IPS-NIHi7 (cell line): ENCODE results near the gene CELA2B.
"Not testable (repeated sequence)": the region's sequence is repeated elsewhere in the genome, so short reads cannot be mapped to it uniquely, and the experiment has no call there.

Source experiments
- DNase-seq: peaks from one replicate; pipeline ENCODE4 v3.0.0; 2012; ENCODE audit warnings: mixed read lengths; ENCODE audit errors: extremely low spot score

CELA2B gene

DNA sequence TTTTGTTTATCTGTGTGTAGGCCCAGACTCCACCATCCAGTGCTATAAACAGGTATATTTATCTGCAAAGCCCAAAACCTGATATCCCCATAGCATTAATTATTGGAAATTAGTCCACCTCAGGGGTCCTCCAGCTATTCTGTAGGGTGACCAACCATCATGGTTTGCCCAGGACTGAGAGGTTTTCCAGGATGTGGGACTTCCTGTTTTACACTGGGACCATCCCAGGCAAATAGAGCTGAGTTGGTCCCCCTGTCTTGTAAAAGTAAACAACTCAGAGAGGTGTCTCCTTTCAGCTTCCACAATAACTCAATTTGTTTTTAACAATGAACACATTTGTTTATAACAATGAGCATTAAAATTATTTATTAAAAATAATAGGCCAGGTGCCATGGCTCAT, 7.8 kb upstream of the CELA2B start:
- DNase-seq = no peak

DNA sequence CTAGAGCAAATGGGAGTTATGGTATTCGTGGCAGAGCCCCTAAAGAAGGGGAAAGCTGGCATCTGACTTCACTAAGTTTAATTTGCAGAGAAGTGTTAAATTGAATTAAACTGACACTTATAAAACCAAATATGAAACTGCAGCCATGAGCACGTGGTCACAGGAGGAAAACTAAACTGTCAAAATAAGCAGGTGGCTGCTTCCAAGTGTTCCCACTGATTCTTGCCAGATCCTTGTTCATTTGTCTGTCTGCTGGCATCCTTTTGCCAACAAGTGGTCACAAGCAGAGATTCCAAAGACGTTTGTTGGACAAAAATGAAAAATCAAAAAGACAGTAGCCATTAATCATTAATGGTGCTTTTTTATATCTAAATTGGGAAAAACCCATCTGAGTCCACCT, 6.5 kb upstream of the CELA2B start:
- no peak for DNase-seq

- DNase-seq = not testable (repeated sequence)
Observed at GRCh38 chr1:15469821-15470448, 6.0 kb upstream of the CELA2B start.

GRCh38 chr1:15471067-15471466, 4.8 kb upstream of the CELA2B start:
- not testable (repeated sequence) for DNase-seq

DNA sequence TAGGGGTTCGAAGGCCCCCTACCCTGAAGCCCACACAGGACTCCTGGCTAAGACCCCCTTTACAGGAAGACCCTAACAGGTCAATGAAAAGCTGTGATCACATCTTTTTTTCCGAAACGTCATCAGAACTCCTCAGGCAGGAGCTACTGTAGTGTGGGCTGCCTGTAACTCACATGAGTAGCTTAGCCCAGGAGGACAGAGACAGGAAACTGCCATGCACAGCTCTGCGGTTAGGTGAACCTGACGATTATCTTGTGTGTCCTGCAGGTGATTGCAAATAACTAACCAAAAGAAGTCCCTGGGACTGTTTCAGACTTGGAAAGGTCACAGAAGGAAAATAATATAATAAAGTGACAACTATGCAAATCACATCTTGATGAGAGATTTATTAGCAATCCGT, 4.2 kb upstream of the CELA2B start:
- DNase-seq = not testable (repeated sequence)

GRCh38 chr1:15472587-15472986, 3.3 kb upstream of the CELA2B start:
- DNase-seq = peak; percentile 35

GRCh38 chr1:15476927-15477326, 1.0 kb downstream of the CELA2B start:
- DNase-seq = no peak

GRCh38 chr1:15477646-15478212, 1.8 kb downstream of the CELA2B start:
- DNase-seq = no peak

- DNase-seq = no peak
Observed at GRCh38 chr1:15479654-15480347, 3.9 kb downstream of the CELA2B start.

DNA sequence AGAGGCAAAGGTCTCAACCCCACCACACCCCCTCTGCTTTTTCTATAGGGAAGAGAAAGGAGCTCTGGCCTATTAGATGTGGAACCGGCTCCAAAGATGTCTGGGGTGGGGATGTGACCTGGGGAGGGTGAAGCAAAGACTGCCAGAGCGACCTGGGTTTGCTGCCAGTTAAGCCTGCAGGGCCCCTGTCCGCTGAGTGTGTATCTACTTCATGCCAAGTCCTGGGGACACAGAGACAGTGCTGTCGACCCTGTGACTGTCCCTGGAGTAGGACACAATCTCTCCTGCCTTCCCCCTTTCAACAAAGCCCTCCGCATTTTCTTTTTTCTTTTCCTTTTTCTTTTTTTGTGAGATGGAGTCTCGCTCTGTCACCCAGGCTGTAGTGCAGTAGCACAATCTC, 6.6 kb downstream of the CELA2B start:
- not testable (repeated sequence) for DNase-seq

- not testable (repeated sequence) for DNase-seq
Observed at GRCh38 chr1:15482983-15483543, 7.2 kb downstream of the CELA2B start.

GRCh38 chr1:15483971-15484370, 8.1 kb downstream of the CELA2B start:
- no peak for DNase-seq

DNA sequence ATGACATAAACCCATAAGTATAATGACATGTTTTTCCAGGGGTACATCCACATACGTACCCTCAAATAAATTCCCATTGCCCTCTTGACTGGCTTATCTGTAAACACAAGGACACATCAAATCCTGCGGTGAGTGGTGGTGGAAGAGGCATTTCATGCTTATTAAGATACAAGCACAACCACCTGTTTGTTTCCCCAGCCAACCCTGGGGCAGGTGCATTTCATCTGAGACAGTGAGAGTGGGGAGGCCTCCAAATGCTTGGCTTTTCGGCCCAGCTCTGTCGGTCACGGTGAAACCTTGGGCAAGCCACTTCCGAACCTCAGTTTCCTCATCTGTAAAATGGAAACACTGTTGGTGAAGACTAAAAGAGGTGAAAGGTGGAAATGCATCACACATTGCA, 8.5 kb downstream of the CELA2B start:
- not testable (repeated sequence) for DNase-seq

DNA sequence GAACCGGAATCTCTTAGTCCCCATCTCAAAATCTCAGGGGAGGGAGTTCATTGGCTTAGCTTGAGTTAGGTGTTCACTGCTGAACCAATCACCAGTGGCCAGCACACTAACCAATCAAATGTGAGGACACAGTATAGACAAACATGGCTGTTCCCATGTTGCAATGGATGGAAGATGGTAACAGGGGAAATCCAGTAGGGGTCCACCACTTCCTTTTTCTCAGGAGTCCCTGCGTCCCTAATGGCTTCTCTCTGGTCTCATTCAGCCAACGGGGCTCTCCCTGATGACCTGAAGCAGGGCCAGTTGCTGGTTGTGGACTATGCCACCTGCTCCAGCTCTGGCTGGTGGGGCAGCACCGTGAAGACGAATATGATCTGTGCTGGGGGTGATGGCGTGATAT, 9.7 kb downstream of the CELA2B start:
- DNase-seq = no peak

- not testable (repeated sequence) for DNase-seq
Observed at GRCh38 chr1:15486844-15487610, 11.1 kb downstream of the CELA2B start.

GRCh38 chr1:15488371-15488770, 12.5 kb downstream of the CELA2B start:
- DNase-seq = no peak

DNA sequence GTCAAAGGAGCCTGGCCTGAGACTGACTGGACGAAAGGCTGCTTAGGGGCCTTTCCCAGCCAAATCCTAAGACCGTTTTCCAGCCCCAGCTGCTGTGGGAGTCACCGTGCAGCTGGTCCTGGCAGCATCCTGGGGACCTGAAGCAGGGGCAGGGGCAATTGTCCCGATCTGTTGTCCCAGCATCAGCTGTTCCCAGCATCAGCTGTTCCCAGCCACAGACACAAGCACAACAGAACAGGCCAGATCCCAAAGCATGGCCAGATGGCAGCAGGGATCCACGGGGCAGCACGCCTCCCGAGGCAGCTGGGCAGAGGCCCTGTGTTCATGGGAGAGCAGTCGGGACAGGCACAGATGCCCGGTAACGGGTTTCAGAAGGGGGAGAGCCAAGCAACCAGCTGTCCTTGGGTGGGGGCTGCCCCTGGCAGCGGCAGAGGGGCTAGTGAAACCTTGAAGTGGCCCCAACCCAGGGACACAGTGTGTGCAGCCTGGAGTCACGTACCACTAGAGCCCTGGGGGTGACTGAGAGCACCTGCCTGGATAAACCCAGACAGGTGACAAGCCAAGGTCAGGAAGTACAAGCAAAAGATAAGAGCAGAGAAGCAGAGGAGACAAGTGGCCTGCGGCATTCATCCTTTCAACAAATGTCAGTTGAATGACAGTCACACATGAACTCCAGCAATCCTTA, 13.3 kb downstream of the CELA2B start:
- DNase-seq = no peak

DNA sequence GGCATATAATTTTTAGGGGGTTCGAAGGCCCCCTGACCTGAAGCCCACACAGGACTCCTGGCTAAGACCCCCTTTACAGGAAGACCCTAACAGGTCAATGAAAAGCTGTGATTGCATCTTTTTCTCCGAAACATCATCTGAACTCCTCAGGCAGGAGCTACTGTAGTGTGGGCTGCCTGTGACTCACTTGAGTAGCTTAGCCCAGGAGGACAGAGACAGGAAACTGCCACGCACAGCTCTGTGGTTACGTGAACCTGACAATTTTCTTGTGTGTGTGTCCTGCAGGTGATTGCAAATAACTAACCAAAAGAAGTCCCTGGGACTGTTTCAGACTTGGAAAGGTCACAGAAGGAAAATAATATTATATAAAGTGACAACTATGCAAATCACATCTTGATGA, 15.1 kb downstream of the CELA2B start:
- not testable (repeated sequence) for DNase-seq

- no peak for DNase-seq
Observed at GRCh38 chr1:15492596-15492995, 16.7 kb downstream of the CELA2B start.

GRCh38 chr1:15493869-15494390, 18.0 kb downstream of the CELA2B start:
- DNase-seq = no peak
